Lower lobe of right lung (tissue), 2 donors: ENCODE data around the gene CR1. TPM values are rescaled to one million over a fixed set of nuclear protein-coding genes. Genes with fewer than 3 reads are reported as not detected.

Source experiments
- ATAC-seq, 2 donors: fragments of 200-7000 bp; cut with Tn5 transposase; one replicate each; pipeline ENCODE4 v1.9.1; 2020 to 2022; ENCODE audit warnings: mild to moderate bottlenecking in 2 of 2, moderate library complexity in 2 of 2
- DNase-seq: peaks from one replicate; pipeline ENCODE4 v3.0.0-alpha.2; 2020
- H3K27ac ChIP-seq: fragments of 200-600 bp; one replicate; pipeline ENCODE4 v1.8.0; 2022
- H3K27me3 ChIP-seq: fragments of 200-600 bp; one replicate; pipeline ENCODE4 v1.8.0; 2022; ENCODE audit warnings: low read depth
- H3K36me3 ChIP-seq: fragments of 200-600 bp; one replicate; pipeline ENCODE4 v1.8.0; 2022; ENCODE audit warnings: mild to moderate bottlenecking
- H3K4me1 ChIP-seq: fragments of 200-600 bp; one replicate; pipeline ENCODE4 v1.8.0; 2022
- H3K4me3 ChIP-seq: fragments of 200-600 bp; one replicate; pipeline ENCODE4 v1.8.0; 2022; ENCODE audit warnings: mild to moderate bottlenecking
- H3K9me3 ChIP-seq: fragments of 200-600 bp; one replicate; pipeline ENCODE4 v1.8.0; 2022
- intact Hi-C: fragments of 100-400 bp; cut with DNase I; formaldehyde crosslinking; loops from one replicate; pipeline ENCODE4 v1.11.0; 2022
- total RNA-seq: library from RNA; stranded (reverse); fragmentation: NEBNext Ultra II Directional; extraction: Animal tissue kit (Norgen Biotek cat#: 25700); gene quantifications from one replicate; pipeline ENCODE4 v1.2.1, GENCODE V29; 2021
- TF ChIP-seq, protein P1 (sequence below): fragments of 200-600 bp; IDR thresholded peaks from one replicate; pipeline ENCODE4 v1.8.0; 2022; ENCODE audit warnings: antibody characterized with exemption, mild to moderate bottlenecking
- donor health status: DM: no; HTN: yes; CAD: no; lungs with severe emphysema.

Gene CR1
- total RNA-seq, 1 donor from 2014 or later, result 21.5 TPM

DNA sequence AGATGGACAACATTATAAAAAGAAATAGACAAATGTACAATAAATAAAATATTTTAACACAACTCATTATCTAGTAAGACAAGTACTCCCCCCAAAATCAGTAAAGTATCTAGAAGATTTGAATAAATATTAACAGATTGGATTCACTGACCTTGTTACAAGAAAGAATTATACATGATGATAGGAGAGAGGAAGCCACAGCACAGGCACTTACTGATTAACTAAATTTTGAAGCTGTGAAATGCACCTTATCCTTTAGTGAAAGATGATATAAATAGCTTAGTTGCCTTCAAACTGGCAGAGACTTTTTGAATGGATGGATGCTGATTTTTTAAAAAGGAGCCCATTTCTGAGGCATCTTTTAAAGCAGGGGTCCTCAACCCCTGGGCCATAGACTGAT, 8.5 kb downstream of the CR1 start:
- Histone ChIP-seq H3K4me3 (no peak overlapping the region), H3K4me1 (no peaks in the 10 kb centered on the region), H3K36me3 (no peaks in the 10 kb centered on the region), H3K9me3 (no peaks in the 10 kb centered on the region), H3K27me3 (peaks cover 12% of the 10 kb centered on the region), H3K27ac (no peak overlapping the region)
- DNase-seq, result no peak
- TF ChIP-seq, protein P1, sequence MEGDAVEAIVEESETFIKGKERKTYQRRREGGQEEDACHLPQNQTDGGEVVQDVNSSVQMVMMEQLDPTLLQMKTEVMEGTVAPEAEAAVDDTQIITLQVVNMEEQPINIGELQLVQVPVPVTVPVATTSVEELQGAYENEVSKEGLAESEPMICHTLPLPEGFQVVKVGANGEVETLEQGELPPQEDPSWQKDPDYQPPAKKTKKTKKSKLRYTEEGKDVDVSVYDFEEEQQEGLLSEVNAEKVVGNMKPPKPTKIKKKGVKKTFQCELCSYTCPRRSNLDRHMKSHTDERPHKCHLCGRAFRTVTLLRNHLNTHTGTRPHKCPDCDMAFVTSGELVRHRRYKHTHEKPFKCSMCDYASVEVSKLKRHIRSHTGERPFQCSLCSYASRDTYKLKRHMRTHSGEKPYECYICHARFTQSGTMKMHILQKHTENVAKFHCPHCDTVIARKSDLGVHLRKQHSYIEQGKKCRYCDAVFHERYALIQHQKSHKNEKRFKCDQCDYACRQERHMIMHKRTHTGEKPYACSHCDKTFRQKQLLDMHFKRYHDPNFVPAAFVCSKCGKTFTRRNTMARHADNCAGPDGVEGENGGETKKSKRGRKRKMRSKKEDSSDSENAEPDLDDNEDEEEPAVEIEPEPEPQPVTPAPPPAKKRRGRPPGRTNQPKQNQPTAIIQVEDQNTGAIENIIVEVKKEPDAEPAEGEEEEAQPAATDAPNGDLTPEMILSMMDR, result no peak
- intact Hi-C loops, result no loop called here
- no peak for ATAC-seq

DNA sequence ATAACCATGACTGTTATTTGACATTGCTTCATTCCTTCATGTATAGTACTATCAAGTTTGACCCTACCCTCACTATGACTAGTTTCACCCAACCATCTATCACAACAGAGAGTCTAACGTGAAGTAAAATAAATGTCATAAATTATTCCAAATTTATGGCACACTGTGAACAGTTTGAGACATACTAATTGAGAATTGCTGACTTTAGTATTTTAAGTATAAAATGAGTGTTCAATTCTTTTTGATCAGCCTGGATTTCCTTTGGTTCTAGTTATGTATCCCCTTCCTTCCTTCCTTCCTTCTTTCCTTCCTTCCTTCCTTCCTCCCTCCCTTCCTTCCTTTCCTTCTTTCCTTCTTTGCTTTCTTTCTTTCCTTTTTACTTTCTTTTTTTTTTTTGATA, 14.5 kb downstream of the CR1 start:
- ATAC-seq (no peak), DNase-seq (no peak)
- H3K4me1 ChIP-seq, result no peaks in the 10 kb centered on the region
- H3K36me3 ChIP-seq, result no peaks in the 10 kb centered on the region
- peaks cover 2% of the 10 kb centered on the region for H3K27me3 ChIP-seq
- TF ChIP-seq, protein P1, result no peak
- intact Hi-C loops, result no loop called here
- H3K27ac ChIP-seq, result no peak overlapping the region
- no peaks in the 10 kb centered on the region for H3K9me3 ChIP-seq
- H3K4me3 ChIP-seq, result no peak overlapping the region

DNA sequence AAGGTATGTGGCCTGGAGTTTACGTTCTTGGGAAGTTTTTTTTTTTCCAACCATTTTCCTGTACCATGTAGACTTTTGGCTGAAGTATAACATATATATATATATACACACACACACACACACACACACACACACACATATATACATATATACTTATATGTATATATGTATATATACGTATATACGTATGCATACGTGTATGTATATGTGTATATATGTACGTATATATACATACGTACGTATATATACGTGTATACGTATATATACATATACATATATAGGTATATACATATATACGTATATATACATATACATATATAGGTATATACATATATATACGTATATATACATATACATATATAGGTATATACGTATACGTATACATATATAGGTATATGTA, 18.9 kb downstream of the CR1 start:
- intact Hi-C loops, result no loop called here
- ATAC-seq (no peak), DNase-seq (no peak)
- H3K4me1 ChIP-seq, result no peaks in the 10 kb centered on the region
- H3K36me3 ChIP-seq, result no peaks in the 10 kb centered on the region
- TF ChIP-seq, protein P1, result no peak
- H3K4me3 ChIP-seq, result no peak overlapping the region
- no peak overlapping the region for H3K27ac ChIP-seq
- H3K9me3 ChIP-seq, result no peaks in the 10 kb centered on the region
- H3K27me3 ChIP-seq, result no peaks in the 10 kb centered on the region

DNA sequence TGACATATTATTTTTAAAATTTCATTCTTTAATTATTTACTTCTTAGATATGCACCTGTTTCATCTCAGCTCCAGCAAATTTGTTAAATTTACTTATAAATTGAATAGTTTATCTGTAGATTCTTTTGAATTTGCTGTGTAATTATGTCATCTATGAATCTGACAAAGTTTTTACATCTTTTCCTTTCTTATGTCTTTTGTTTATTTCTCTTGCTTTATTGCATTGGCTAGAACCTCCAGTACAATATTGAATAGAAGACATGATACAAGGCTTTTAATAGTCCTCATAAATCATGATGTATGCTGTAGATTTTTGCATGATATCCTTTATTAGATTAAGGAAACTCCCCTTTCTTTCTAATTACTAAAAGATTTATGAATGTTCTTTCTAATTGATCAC, 20.8 kb downstream of the CR1 start:
- DNase-seq, result no peak
- no peaks in the 10 kb centered on the region for H3K27me3 ChIP-seq
- TF ChIP-seq, protein P1, result no peak
- H3K36me3 ChIP-seq, result no peaks in the 10 kb centered on the region
- no peak overlapping the region for H3K27ac ChIP-seq
- intact Hi-C loops, result no loop called here
- no peak for ATAC-seq
- no peaks in the 10 kb centered on the region for H3K9me3 ChIP-seq
- H3K4me3 ChIP-seq, result no peak overlapping the region
- H3K4me1 ChIP-seq, result no peaks in the 10 kb centered on the region

DNA sequence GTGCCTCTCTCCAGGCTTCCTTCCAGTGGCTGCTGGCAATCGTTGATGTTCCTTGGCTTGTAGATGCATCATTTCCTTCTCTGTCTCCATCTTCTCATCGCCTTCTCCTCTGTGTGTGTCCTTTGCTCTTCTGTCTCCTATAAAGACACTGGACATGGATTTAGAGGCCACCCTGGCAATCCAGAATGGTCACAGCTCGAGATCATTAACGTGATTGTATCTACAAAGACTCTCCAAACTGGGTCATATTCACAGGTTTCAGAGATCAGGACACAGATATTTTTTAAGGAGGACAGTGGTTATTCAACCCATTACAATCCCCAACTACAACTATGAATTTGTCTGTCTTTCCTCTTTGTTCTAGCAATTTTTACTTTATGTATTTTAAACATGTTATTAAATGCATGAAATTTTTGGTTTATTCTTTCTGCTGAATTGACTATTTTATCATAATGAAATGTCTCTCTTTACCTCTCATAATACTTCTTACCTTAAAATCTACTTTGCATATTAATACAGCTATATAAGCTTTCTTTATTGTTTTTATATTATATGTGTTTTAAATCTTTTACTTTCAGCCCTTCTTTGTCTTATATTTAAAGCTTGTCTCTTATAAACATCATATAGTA, 22.8 kb downstream of the CR1 start:
- no peak for ATAC-seq
- no peak overlapping the region for H3K27ac ChIP-seq
- no peaks in the 10 kb centered on the region for H3K9me3 ChIP-seq
- intact Hi-C loops, result no loop called here
- no peaks in the 10 kb centered on the region for H3K36me3 ChIP-seq
- H3K4me3 ChIP-seq, result no peak overlapping the region
- H3K27me3 ChIP-seq, result no peaks in the 10 kb centered on the region
- no peak for DNase-seq
- TF ChIP-seq, protein P1, result no peak
- no peaks in the 10 kb centered on the region for H3K4me1 ChIP-seq
